Stimulated activated CD8-positive, alpha-beta memory T cell treated with anti-CD3 and anti-CD28 coated beads, Interleukin-4, amount 100 ng/mL, for 24 hours (primary cell): ENCODE data around the gene ZNF268.

Experiments
- DNase-seq: peaks from one replicate; pipeline ENCODE4 v3.0.0-alpha.2; 2020; ENCODE audit warnings: low read depth

ZNF268 gene

GRCh38 chr12:133181238-133181959, at the start of gene ZNF268:
TSS of gene ZNF268 (plus strand) at chr12:133181495. CDS start at chr12:133181998, 503 bp downstream.
- DNase-seq = peak; percentile 86

- no peak for DNase-seq
Measured at GRCh38 chr12:133135747-133136146, 45.5 kb upstream of the ZNF268 start.

- DNase-seq = no peak
Measured at GRCh38 chr12:133145981-133146380, 35.3 kb upstream of the ZNF268 start.

- no peak for DNase-seq
Measured at GRCh38 chr12:133156125-133156690, 25.1 kb upstream of the ZNF268 start.

GRCh38 chr12:133165776-133166175, 15.5 kb upstream of the ZNF268 start:
- no peak for DNase-seq

DNA sequence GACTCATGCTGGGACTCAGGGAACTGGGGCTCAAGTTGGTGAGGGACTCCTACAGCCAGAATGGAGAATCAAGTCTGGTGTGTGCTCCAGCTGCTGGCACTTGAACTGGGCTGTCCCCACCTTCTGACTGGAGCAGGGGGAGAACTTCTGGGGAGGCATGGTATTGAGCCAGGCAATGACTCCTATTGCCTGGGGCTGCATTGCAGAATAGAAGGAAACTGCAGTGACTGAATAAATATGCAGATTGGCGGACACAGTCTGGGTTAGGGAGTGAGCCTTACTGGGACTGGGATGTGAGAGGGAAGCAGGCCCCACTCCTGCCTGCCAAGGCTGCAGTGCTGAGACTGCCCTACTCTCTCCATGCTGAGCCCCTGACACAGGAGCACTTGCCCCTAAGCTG, 8.8 kb upstream of the ZNF268 start:
- DNase-seq = no peak

DNA sequence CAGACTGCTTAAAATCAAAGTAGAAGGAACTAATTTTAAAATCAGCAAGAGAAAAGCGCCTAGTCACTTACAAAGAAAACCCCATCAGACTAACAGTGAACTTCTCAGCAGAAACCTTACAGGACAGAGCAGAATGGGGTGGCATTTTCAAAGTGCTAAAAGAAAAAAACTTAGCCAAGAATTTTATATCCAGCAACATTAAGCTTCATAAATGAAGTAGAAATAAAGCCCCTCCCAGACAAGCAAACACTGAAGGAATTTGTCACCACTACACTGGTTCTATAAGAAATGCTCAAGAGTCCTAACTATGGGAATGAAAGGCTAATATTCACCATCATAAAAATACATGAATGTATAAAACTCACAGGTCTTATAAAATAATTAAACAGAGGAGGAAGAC, 6.4 kb upstream of the ZNF268 start:
- no peak for DNase-seq

GRCh38 chr12:133180669-133181068, 626 bp upstream of the ZNF268 start:
- no peak for DNase-seq

DNA sequence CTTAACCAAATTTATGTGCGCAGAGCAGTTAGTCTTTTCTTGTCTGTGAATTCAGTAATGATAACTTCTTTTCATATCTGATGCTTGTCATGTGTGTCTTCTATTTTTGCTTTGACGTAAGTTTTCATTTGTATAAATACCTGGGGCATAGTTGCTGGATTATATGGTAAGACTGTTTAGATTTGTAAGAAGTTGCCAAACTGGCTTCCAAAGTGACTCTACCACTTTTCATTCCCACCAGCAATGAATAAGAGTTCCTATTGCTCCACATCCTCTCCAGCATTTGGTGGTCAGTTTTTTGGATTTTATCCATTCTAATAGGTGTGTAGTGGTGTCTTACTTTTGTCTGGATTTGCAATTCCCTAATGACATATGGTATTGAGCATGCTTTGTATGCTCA, 8.9 kb downstream of the ZNF268 start:
- DNase-seq = no peak

DNA sequence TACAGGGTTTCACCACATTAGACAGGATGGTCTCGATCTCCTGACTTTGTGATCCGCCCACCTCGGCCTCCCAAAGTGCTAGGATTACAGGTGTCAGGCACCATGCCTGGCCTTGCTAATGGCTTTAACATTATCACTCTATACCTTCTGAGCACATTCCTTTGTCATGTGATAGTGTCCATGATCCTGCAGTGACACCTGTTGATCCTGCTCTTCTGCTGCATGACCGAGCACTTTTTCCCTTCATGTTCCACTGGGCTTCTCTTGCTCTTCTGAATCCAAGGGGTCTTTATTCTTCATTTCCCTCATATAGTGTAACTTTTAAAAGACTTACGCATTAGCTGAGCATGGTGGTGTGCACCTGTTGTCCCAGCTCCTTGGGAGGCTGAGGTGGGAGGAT, 11.6 kb downstream of the ZNF268 start:
- DNase-seq = no peak

DNA sequence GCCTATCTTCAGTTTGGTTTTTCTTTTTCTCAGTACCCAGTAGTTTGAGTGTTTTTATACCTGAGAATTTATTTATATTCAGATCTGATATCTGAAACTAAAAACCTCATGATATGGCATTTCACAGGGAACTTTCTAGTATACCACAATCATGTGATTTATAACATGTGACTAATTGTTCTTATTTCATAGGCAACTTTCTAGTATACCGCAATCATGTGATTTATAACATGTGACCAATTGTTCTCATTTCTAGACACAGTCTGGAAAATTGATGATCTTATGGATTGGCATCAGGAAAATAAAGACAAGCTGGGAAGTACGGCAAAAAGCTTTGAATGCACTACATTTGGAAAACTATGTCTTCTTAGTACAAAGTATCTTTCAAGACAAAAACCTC, 20.6 kb downstream of the ZNF268 start:
- DNase-seq = no peak

- DNase-seq = no peak
Measured at GRCh38 chr12:133202493-133203343, 21.4 kb downstream of the ZNF268 start.

- no peak for DNase-seq
Measured at GRCh38 chr12:133203344-133204263, 22.3 kb downstream of the ZNF268 start.

DNA sequence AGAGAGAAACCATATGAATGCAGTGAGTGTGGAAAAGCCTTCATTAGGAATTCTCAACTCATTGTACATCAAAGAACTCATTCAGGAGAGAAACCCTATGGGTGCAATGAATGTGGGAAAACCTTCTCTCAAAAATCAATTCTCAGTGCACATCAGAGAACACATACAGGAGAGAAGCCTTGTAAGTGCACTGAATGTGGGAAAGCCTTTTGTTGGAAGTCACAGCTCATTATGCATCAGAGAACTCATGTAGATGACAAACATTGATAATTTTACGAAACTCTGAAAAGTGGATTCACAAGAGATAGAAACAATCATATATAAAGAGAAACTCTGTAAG, 22.9 kb downstream of the ZNF268 start:
- DNase-seq = no peak

DNA sequence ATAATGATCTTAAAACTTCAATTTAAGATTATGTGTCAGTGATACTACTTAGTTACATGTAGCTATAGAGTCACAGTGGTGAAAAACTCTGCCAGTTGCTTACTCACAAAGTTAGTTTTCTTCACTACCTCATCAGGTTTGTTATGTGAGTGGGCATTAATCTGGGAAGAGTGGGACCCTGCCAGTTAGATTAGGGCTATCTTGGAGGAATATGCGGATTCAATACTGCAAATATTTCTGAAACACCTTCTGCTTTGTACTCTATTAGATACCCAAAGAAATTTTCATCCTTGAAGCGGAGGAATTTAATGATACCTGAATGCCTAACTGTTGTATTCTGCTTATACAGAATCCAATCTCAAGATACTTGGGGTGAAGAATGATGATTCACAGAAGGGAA, 25.1 kb downstream of the ZNF268 start:
- no peak for DNase-seq

- DNase-seq = no peak
Measured at GRCh38 chr12:133215724-133216123, 34.4 kb downstream of the ZNF268 start.

DNA sequence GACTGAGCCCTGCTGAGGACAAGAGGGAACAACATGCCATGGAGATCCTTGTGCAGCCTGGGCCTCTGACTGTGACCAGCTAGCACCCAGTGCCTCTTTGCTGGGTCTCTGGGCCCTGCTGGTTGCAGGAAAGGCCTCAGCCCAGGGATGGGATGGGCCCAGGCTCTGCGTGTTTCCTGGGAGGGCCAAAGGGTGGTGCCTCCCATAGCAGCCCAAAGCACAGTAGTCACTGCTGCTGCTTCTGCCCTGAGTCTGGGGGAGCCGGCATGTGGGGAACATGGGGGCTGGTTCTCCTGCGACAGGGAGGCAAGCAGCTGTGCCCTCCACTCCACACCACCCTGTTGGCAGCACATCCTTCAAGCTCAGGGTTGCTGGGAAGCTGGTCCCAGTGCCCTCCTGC, 35.9 kb downstream of the ZNF268 start:
- no peak for DNase-seq

GRCh38 chr12:133220521-133220920, 39.2 kb downstream of the ZNF268 start:
- no peak for DNase-seq

DNA sequence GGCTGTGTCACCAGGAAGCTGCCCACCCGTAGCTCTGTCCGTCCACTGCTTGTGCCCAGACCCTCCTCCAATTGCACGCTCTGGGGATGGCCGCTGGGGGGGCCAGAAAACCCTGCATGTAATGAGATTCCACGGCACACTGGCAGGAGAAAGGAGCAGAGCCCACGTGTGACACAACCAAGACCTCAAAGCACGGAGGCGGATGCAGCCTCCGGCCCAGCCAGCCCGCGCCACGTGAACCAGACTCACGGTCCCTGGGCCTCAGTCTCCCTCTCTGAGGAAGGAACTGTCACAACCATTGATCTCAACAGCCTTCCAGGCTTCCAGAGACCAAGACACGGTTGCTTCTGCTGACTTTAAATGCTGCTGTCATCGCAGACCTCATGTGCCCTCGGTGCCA, 39.9 kb downstream of the ZNF268 start:
- DNase-seq = no peak

- DNase-seq = no peak
Measured at GRCh38 chr12:133222211-133222610, 40.9 kb downstream of the ZNF268 start.

DNA sequence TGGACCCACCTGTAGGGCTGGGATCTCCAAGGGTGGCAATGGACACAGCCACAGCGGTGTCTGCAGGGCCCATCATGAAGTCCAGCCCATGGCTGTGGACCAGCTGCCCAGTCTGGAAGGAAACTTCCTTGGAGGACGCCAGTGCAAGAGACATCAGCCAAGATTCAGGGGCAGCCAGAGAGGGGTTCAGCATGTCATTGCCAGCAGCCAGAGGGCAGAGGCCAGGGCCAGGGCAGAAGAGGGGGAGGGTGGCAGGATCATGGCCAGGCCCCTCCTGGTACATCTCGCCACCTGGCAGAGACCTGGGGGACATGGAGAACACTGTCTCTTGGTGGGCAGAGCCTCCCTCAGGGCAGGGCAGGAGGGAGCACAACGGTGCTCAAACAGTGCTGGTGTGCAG, 44.2 kb downstream of the ZNF268 start:
- no peak for DNase-seq

GRCh38 chr12:133226690-133227089, 45.4 kb downstream of the ZNF268 start:
- no peak for DNase-seq
